DND-41 (cell line): ENCODE results near the gene SV2B.

ENCODE experiments used
- EZH2 ChIP-seq: IDR thresholded peaks from 3 replicates; pipeline ENCODE4 v1.6.1; 2012; ENCODE audit warnings: borderline replicate concordance, low read depth, mild to moderate bottlenecking, moderate library complexity, low read length, inconsistent platforms; ENCODE audit not compliant: severe bottlenecking
- TF ChIP-seq, protein P1 (sequence below): IDR thresholded peaks from 2 replicates; pipeline ENCODE4 v1.5.1; 2012; ENCODE audit warnings: borderline replicate concordance, low read length, moderate library complexity, mild to moderate bottlenecking; ENCODE audit not compliant: poor library complexity, severe bottlenecking; ENCODE audit errors: extremely low read depth

DNA sequence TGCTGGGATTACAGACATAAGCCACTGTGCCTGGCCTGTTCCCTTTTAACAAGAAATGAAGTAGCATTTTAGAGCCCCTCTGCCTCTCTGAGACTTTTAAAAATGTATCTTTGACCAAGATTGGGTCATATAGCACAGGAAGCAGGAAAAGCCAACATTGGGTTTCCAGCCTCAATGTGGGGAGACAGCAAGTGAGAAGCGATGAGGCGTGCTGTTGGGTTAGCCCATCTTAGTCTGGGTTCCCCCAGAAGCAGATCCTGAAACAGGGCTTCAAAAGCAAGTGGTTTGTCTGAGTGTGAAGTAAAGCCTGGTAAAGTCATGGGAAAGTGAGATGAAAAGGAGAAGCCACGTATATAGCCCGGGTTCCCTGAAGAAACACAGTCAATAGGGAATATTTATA, 48.2 kb downstream of the SV2B start:
- TF ChIP-seq, protein P1, sequence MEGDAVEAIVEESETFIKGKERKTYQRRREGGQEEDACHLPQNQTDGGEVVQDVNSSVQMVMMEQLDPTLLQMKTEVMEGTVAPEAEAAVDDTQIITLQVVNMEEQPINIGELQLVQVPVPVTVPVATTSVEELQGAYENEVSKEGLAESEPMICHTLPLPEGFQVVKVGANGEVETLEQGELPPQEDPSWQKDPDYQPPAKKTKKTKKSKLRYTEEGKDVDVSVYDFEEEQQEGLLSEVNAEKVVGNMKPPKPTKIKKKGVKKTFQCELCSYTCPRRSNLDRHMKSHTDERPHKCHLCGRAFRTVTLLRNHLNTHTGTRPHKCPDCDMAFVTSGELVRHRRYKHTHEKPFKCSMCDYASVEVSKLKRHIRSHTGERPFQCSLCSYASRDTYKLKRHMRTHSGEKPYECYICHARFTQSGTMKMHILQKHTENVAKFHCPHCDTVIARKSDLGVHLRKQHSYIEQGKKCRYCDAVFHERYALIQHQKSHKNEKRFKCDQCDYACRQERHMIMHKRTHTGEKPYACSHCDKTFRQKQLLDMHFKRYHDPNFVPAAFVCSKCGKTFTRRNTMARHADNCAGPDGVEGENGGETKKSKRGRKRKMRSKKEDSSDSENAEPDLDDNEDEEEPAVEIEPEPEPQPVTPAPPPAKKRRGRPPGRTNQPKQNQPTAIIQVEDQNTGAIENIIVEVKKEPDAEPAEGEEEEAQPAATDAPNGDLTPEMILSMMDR = no peak
- TF ChIP-seq EZH2 = no peak
